Muscle layer of duodenum (tissue), 2 donors: ENCODE measurements around the gene TBX4.
"Not testable (repeated sequence)": the region's sequence is repeated elsewhere in the genome, so short reads cannot be mapped to it uniquely, and the experiment has no call there.

Experiments
- H3K27ac ChIP-seq: one replicate; pipeline ENCODE4 v1.7.0; 2013; ENCODE audit warnings: mild to moderate bottlenecking, low read length
- H3K27me3 ChIP-seq: one replicate; pipeline ENCODE4 v1.7.0; 2013; ENCODE audit warnings: low read depth, mild to moderate bottlenecking, control low read depth, low read length
- H3K36me3 ChIP-seq, 2 donors: one replicate each; pipeline ENCODE4 v1.7.0; 2013; ENCODE audit warnings: low read length in 2 of 2, control low read depth in 1 of 2, mild to moderate bottlenecking in 1 of 2; ENCODE audit not compliant: insufficient read depth in 2 of 2, control insufficient read depth in 1 of 2
- H3K4me1 ChIP-seq, 2 donors: one replicate each; pipeline ENCODE4 v1.7.0; 2013; ENCODE audit warnings: low read length in 2 of 2, mild to moderate bottlenecking in 2 of 2, control low read depth in 1 of 2, moderate library complexity in 1 of 2; ENCODE audit not compliant: insufficient read depth in 2 of 2, control insufficient read depth in 1 of 2
- H3K4me3 ChIP-seq, 2 donors: one replicate each; pipeline ENCODE4 v1.7.0; 2013; ENCODE audit warnings: low read length in 2 of 2, low read depth in 1 of 2, mild to moderate bottlenecking in 1 of 2
- H3K9me3 ChIP-seq, 2 donors: one replicate each; pipeline ENCODE4 v1.7.0; 2013; ENCODE audit warnings: low read length in 2 of 2, control low read depth in 1 of 2, mild to moderate bottlenecking in 1 of 2; ENCODE audit not compliant: control insufficient read depth in 1 of 2
- donor health status: healthy.

Gene TBX4

DNA sequence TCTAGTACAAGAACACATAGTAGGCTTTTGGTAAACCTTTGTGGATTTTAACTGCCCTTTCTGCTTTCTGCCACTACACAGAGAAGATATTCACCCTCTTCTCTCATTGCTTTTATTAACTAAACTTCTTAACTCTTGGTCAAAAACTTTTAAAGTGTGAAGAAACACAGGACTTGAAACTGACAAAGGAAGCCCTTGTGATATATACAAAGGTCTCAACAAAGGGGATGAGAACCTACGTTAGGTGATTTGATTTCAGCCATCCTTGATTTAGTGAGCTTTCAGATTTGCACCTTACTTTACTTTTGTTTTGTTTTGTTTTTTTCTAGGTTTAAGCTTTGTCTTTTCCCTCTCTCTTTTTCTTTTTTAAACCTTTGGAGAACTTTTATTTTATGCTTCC is 66.9 kb downstream of the TBX4 start:
- H3K27me3 ChIP-seq, result no peaks in the 10 kb centered on the region
- H3K9me3 ChIP-seq, result no peaks in the 10 kb centered on the region
- no peak overlapping the region for H3K27ac ChIP-seq
- H3K4me1 ChIP-seq, result no peaks in the 10 kb centered on the region
- H3K36me3 ChIP-seq, result no peaks in the 10 kb centered on the region
- H3K4me3 ChIP-seq, result no peak overlapping the region

- no peak overlapping the region for H3K27ac ChIP-seq
- H3K27me3 ChIP-seq, result no peaks in the 10 kb centered on the region
- H3K4me1 ChIP-seq, result no peaks in the 10 kb centered on the region
- H3K36me3 ChIP-seq, result no peaks in the 10 kb centered on the region
- no peak overlapping the region for H3K4me3 ChIP-seq
- no peaks in the 10 kb centered on the region for H3K9me3 ChIP-seq
Observed at GRCh38 chr17:61519754-61520440, 67.7 kb downstream of the TBX4 start.

DNA sequence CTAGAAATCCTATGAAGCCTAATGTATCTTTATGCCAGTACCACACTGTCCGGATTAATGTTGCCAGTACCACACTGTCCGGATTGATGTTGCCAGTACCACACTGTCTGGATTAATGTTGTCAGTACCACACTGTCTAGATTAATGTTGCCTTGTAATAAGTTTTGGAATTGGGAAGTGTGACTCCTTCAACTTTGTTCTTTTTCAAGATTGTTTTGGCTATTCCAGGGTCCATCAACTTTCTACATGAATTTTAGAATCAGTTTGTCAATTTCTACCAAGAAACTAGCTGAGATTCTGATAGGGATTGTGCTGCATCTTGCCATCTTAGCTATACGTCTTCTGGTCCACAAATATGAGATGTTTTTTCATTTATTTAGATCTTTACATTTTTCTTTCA is 68.7 kb downstream of the TBX4 start:
- Histone ChIP-seq H3K4me1 (no peaks in the 10 kb centered on the region), H3K4me3 (no peak overlapping the region), H3K27ac (no peak overlapping the region), H3K27me3 (no peaks in the 10 kb centered on the region), H3K36me3 (no peaks in the 10 kb centered on the region), H3K9me3 (no peaks in the 10 kb centered on the region)

DNA sequence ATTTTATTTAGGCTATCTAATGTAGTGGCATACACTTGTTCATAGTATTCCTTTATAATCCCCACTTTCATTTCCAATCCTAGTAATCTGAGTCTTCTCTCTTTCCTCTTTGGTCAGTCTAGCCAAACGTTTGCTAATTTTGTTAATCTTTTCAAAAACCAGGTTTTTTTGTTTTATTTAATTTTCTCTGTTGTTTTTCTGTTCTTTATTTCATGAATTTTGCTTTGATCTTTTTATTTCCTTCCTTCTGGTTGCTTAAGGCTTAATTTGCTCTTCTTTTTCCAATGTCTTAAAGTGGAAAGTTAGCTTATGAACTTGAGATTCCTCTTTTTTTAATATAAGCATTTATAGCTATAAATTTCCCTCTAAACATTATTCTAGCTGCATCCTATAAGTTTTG is 69.9 kb downstream of the TBX4 start:
- Histone ChIP-seq H3K4me3 (no peak overlapping the region), H3K27ac (no peak overlapping the region), H3K4me1 (no peaks in the 10 kb centered on the region), H3K9me3 (no peaks in the 10 kb centered on the region), H3K36me3 (no peaks in the 10 kb centered on the region), H3K27me3 (no peaks in the 10 kb centered on the region)

- Histone ChIP-seq H3K27me3 (no peaks in the 10 kb centered on the region), H3K4me3 (no peak overlapping the region), H3K9me3 (no peaks in the 10 kb centered on the region), H3K27ac (no peak overlapping the region), H3K36me3 (no peaks in the 10 kb centered on the region), H3K4me1 (no peaks in the 10 kb centered on the region)
Observed at GRCh38 chr17:61524319-61524718, 72.1 kb downstream of the TBX4 start.

DNA sequence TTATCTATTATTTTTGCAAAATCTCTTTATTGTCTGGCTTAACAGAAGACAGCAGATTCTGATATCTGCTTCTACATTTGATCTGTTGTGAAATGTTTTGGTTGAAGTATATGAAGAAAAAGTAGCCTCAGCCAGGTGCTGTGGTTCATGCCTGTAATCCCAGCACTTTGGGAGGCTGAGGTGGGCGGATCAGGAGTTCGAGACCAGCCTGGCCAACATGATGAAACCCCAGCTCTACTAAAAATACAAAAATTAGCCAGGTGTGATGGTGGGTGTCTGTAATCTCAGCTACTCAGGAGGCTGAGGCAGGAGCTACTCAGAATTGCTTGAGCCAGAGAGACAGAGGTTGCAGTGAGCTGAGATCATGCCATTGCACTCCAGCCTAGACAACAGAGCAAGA is 75.2 kb downstream of the TBX4 start:
- H3K27me3 ChIP-seq, H3K9me3 ChIP-seq, H3K36me3 ChIP-seq, H3K4me1 ChIP-seq, H3K4me3 ChIP-seq, H3K27ac ChIP-seq: not testable (repeated sequence)

- Histone ChIP-seq H3K4me3 (no peak overlapping the region), H3K9me3 (no peaks in the 10 kb centered on the region)
Observed at GRCh38 chr17:61528171-61528570, 75.9 kb downstream of the TBX4 start.

GRCh38 chr17:61531223-61531622 is 79.0 kb downstream of the TBX4 start:
- no peak overlapping the region for H3K4me3 ChIP-seq
- H3K27me3 ChIP-seq, result no peaks in the 10 kb centered on the region
- no peaks in the 10 kb centered on the region for H3K9me3 ChIP-seq
- H3K4me1 ChIP-seq, result no peaks in the 10 kb centered on the region
- no peaks in the 10 kb centered on the region for H3K36me3 ChIP-seq
- H3K27ac ChIP-seq, result no peak overlapping the region

More at GRCh38 chr17:61528171-61528570, 75.9 kb downstream of the TBX4 start:
- Histone ChIP-seq H3K27ac (no peak overlapping the region), H3K27me3 (no peaks in the 10 kb centered on the region), H3K4me1 (no peaks in the 10 kb centered on the region), H3K36me3 (no peaks in the 10 kb centered on the region)

GRCh38 chr17:61532826-61533225 is 80.6 kb downstream of the TBX4 start:
- H3K27ac ChIP-seq, result no peak overlapping the region
- H3K4me3 ChIP-seq, result no peak overlapping the region
- no peaks in the 10 kb centered on the region for H3K27me3 ChIP-seq
- H3K36me3 ChIP-seq, result no peaks in the 10 kb centered on the region
- no peaks in the 10 kb centered on the region for H3K9me3 ChIP-seq
- no peaks in the 10 kb centered on the region for H3K4me1 ChIP-seq

DNA sequence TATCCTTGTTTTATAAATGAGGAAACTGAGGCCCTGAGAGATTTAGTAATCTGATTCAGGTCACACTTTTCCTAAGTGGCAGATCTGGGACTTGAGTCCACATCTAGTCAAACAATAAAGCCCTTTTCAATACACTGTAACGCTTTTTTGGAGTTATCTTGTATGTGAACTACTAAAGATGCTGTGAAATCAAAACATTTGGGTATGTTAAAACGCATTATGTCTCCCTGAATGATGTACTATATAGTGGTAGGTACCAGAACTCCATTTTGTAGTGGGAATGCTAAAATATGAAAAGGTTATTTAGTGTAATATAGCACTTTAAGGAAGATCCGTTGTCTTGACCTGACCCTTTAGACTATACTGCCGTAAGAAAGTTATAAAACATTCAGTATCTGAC is 81.6 kb downstream of the TBX4 start:
- H3K27me3 ChIP-seq, result no peaks in the 10 kb centered on the region
- no peaks in the 10 kb centered on the region for H3K4me1 ChIP-seq
- H3K9me3 ChIP-seq, result no peaks in the 10 kb centered on the region
- H3K4me3 ChIP-seq, result no peak overlapping the region
- H3K27ac ChIP-seq, result no peak overlapping the region
- H3K36me3 ChIP-seq, result no peaks in the 10 kb centered on the region

- H3K27me3 ChIP-seq, result no peaks in the 10 kb centered on the region
- H3K36me3 ChIP-seq, result no peaks in the 10 kb centered on the region
- H3K4me3 ChIP-seq, result no peak overlapping the region
- no peak overlapping the region for H3K27ac ChIP-seq
- no peaks in the 10 kb centered on the region for H3K4me1 ChIP-seq
- H3K9me3 ChIP-seq, result no peaks in the 10 kb centered on the region
Observed at GRCh38 chr17:61534414-61534813, 82.2 kb downstream of the TBX4 start.
